DMS153 (cell line): ENCODE results near the gene IFI16.
"Not testable (repeated sequence)": the region's sequence is repeated elsewhere in the genome, so short reads cannot be mapped to it uniquely, and the experiment has no call there.

Experiments
- DNase-seq: peaks from one replicate; lab custom pipeline; 2025; lab: John Stamatoyannopoulos, UW

Gene IFI16

DNA sequence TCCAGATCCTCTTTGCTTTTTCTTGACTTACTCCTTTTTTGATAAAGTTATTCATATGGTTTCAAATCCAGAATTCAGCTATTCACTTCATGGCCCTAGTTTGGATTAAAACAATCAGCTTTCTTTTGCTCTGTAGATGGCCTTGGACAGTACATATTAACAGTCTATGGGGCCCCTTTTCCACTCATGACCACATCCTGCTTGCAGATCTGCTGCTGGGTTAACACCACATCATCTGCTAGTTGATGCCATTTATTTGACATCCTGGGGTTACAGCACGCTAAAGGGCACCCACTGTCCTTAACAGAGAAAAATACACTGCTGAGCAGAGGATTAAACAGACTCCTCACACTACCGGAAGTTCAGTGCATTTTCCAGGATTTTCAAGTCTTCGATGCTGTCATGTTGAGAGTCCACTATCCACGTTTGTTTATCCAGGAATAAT is 941 bp upstream of the IFI16 start:
- no peak for DNase-seq

DNA sequence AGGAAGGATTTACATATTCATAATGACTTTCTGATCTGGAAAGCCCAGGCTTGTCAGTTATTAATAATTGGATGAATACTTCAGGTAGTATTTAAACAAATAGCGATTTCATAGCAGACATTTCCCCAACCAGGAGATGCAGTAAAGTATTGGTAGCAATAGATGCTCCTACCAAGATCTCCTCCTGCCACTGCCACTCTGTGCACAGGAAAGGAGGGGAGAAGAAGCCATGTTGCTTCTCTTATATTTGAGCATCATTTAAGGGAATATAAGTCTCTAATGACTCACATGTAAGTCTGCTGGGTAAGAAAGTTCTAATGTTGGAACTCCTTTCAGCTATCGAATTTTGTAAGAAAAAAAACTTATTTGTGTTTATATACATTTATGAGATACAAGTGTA is 420 bp upstream of the IFI16 start:
- no peak for DNase-seq

DNA sequence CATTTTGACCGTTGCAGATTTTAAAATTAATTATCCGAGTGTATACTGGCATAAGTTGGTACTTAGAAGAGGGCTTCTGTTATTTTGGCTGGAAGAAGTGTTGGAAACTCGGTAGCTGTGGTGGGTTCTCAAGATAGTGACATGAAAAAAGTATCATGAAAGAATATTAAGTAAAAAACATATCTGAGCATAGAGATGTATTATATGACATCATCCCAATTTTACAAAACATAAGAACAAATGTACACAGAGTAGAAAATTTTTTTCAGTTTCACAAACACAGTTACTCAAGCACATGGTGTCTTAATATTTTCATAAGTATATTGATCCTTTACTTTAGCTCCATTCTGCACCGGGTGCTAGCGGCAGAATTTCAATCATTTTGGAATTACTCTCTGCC is 684 bp downstream of the IFI16 start:
- no peak for DNase-seq

DNA sequence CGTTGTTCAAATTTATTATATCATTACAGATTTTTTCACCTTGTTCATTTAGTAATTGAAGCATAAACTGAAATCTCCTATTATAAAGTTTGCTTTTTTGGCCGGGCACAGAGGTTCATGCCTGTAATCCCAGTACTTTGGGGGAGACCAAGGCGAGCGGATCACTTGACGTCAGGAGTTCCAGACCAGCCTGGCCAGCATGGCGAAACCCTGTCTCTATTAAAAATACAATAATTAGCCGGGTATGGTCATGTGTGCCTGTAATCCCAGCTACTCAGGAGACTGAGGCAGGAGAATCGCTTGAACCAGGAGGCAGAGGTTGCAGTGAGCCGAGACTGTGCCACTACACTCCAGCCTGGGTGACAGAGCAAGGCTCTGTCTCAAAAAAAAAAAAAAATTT is 1.3 kb downstream of the IFI16 start:
- not testable (repeated sequence) for DNase-seq

DNA sequence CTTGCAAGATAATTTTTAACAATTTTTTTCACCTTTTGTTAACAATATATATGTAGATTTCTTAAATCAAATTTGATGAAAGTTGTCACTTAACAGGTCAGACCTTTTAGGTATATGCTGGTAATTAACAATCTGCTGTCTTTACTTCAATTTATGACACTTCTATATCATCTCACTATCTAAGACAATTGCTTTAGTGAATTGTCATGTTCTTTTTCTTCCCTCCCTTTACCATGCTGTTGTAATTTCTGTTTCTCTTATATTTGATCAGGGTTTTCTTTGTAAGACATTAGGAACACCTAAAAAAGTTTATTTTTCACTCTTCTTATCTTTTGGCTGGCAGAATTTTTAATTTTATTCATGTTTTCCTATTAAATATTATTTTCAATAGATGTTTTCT is 2.0 kb downstream of the IFI16 start:
- no peak for DNase-seq

DNA sequence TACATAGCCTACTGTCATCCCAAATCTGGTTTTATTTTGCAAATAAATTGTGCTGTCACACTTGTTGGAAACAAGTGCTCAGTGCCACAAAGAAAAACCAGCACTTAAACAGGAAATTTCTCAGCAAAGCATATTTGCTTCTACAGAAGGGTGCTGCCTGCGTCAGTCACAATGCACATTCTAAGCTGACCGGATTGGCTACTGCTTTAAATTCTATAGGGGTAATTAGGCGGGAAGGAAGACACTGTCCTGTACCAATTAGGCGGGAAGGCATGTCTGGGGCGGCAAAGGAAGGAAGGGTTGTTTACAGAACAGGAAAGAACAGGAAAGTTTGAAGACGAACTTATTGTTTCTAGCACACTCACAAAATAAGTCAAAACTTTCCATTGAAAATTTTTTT is 2.8 kb downstream of the IFI16 start:
- peak; percentile 37 for DNase-seq

DNA sequence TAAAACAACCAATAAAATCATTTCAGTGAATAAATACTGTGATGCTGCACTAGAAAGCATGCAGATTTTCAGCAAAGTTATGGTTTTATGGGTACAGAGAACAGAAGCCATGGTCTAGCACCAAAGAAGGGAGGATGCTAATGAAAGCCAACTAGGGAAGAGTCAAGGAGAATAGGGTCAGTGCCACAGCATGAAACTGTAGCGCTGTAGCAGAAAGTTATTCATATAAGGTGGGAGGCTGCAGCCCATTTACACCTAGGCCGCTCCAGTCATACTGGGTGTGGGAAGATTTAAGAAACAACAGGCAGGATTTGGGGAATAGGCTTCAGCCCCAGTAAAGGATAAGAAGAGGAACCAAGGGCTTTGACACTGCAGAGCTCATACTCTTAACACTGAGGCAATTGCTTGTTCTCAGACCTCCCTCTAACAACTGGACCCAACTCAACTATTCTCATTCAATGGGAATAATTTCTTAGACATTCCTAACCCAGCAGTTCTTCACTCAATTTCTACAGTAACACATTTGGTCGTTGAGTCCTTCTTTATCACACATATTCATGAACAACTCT is 4.4 kb downstream of the IFI16 start:
- no peak for DNase-seq

DNA sequence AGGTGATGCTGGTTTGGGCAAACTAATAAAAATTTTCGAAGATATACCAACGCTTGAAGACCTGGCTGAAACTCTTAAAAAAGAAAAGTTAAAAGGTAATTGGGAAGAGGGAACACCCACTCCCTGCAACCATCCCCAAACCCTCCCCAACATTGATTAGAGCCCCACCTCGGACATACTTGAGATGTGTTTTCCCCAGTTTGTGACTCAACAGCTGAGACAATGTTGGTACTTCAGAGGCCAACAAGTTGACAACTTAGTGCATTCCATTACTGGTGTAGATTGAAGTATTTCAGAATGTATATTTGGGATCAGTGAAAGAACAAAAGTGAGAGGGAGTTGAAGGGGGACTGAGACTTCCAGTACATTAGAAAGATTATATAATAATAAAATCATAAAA is 5.1 kb downstream of the IFI16 start:
- DNase-seq: no peak

DNA sequence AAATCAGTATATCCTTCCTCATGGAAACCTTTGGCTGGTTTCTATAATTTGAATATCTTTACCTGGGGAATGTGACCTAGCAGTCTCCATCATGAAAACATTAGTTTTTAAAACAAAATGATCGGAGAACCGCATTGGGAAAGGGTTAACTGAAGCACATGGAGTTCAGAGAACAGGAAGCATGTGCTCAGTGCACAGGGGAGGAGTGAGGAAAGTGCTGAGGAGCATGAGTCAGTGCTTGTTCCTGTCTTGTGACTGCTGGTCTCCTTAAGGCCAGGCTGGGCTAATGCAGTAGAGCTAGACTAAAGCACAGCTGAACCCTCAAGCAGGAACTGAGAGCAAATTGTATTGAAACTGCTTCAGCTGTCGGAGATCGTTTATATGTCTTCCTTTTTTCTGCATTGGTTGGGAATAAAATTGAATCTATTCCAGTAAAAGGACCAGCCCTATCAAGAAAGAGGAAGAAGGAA is 5.8 kb downstream of the IFI16 start:
- no peak for DNase-seq

DNA sequence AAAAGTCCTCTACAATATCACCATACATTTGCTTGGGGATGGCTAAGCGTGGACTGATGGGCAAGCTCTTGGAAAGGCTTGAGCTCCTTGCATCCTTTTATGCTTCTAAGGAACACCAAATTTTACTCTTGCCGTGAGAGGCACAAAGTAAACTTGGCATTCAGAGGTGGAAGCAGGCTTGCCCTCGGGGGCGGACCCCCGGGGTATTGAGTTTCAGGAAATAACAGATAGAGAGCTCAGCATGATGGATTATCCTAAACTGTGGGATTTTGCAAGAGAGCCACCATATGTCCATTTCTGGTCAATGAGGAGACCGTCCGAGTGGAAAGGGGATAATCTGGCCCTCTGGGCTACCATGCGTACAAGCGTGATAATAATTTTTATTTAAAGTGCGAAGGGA is 14.0 kb downstream of the IFI16 start:
- no peak for DNase-seq

DNA sequence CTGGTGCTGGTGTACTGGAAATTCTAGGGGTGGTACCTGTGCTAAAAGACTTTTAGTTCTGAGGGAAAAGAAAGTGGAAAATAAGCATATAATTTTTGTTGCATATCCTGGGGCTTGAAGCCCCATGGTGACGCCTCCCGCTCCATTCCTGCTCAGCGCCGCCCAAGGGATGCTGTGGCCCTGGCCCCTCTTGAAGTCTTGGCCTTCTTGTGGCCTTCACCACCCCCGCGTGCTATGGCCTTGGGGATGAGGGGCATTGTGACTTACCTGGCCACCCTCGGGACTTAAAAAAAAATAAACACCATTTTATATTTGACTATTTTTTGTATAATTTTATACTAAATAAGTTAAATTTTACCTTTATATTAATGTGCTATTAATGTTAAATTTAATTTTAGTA is 15.3 kb downstream of the IFI16 start:
- no peak for DNase-seq

DNA sequence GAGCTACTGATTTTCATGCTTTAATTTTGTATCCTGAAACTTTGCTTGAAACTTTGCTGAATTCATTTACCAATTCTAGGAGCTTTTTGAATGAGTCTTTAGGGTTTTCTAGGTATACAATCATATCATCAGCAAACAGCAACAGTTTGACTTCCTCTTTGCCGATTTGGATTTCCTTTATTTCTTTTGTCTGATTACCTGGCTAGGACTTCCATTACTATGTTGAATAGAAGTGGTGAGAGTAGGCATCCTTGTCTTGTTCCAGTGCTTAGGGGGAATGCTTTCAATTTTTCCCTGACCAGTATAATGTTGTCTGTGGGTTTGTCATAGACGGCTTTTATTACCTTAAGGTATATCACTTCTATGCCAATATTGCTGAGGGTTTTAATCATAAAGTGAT is 17.1 kb downstream of the IFI16 start:
- DNase-seq: not testable (repeated sequence)

DNA sequence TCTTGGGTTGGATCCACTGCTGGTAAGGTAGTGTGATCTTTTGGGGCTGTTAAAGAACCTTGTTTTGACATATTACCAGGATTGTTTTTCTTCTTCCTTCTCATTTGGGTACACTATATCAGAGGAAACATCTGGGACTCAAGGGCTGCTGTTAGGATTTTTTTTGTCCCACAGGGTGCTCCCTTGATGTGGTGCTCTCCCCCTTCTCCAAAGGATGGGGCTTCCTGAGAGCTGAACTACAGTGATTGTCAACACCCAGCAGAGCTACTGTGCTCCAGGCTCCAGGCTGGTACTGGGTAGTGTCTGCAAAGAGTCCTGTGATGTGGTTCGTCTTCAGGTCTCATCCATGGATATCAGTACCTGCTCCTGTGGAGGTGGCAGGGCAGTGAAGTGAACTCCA is 20.6 kb downstream of the IFI16 start:
- no peak for DNase-seq

DNA sequence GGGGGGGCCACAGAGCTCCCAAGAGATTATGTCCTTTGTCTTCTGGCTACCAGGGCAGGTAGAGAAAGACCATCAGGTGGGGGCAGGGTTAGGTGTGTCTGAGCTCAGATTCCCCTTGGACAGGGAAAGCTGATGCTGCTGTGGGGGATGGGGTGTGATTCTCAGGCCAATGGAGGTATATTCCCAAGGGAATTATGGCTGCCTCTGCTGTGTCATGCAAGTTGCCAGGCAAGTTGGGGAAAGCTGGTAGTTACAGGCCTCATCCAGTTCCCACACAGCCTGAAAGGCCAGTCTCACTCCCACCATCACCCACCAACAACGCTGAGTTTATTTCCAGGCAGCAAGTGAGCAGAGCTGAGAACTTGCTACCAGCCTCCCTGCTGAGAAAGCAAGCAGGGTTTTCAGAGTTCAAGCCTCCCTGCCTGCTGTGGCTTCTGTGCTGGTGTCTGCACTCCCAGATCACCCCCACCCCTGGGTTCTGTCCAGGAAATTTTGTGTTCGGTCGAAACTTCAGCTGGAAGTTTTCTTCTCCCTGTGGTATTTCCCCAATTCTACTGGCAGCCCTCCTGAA is 21.3 kb downstream of the IFI16 start:
- DNase-seq: peak; percentile 50

DNA sequence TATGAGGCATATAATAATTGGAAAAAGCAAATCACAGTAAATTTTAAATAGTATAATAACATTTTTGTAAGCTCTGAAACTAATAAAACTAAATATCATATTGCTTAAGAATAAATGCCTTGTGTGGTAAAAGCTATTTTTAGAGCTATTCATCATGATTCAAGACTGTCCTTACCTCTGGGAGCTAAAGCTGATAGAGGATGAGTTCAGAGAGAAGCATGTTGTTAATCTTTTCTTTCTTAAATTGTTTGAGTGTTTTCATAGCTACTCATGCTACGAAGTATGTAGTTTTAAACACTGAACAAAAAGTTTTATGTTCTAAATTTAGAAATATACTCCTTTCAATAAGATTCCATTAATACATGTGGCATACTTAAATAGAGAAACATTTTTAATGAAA is 30.5 kb downstream of the IFI16 start:
- DNase-seq: no peak

DNA sequence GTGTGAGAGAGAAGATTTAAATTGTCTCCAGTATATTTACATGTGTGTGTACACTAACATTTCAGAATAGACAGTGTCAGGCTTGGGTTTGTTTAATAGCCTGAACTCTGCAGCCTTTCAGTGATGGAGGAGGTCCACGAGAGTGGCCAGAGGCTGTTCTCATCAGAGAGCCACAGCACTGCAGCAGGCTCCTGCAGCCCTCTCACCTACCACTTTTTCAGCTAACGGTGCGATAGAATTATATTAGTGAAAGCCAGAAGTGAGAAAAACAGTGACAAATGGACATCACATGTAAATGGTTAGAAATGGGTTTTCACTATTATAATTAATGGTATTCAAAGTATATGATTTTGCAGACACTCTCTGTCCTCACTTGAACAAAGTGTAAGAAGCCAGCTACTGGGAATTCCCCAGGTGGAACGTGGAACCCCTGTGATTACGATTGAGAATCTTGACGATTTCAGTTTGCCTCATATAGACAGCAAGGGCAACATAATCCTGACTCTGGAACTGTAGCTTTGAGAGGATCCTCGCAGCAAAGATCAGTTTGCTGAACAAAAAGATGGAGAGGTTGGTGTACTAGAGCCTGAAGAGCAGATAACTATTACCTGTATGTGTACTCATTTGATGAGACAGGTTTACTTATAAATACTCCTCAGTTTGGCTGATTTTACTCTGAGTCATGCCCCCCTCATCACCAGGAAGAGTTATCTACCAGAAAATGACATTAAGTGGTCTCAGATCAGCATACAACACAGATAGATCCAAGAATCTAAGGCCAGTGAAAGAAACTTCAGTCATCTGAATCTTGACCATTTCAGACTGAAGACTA is 31.4 kb downstream of the IFI16 start:
- no peak for DNase-seq

DNA sequence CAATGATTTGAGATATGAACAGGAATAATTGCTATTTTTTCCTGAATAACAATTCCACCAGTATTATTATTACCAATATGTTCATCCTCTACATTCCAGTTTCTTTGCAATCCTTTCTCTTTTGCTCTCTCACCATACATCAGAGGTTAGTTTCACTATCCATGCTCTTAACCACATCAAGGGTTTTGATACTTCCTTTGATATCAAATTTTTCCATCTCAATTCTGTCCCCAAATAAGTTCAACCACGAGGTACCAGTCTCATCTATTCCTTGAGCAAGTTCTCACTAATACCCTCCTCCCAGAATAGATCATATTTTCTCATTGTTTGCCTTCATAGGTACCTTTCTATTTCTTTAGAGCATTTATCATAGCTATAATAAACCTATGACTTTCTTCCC is 36.8 kb downstream of the IFI16 start:
- DNase-seq: not testable (repeated sequence)

DNA sequence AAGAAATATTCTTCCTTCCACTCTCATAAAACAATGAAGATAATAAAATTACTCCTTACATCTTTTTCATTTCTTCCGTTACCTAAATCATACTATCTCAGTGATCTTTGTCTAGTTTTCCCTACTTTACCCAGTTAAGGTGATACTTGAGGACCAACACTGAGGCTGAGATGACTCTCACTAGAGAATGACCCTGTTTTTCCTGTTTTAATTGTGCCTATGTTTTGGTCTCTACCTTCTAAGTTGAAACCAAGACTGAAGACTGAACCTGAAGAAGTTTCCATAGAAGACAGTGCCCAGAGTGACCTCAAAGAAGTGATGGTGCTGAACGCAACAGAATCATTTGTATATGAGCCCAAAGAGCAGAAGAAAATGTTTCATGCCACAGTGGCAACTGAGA is 41.7 kb downstream of the IFI16 start:
- DNase-seq: no peak

DNA sequence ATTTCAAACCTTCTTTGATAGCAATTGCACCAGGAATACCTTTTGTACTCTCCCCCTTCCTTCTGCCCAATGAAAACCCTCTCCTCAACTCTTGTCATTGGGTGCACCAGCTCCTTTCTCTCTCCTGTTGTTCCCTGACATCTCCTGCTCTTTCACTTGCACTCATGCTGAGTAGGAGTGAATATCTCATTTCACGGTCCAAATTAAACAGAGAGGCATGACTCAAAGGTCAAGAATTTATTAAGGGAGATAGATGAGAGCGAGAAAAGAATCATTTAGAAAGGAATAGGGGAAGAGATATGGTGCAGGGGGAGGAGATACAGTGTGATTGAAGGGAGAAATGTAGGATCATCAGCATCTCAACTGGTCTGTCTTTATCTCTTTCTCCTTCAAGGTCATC is 44.7 kb downstream of the IFI16 start:
- DNase-seq: no peak

DNA sequence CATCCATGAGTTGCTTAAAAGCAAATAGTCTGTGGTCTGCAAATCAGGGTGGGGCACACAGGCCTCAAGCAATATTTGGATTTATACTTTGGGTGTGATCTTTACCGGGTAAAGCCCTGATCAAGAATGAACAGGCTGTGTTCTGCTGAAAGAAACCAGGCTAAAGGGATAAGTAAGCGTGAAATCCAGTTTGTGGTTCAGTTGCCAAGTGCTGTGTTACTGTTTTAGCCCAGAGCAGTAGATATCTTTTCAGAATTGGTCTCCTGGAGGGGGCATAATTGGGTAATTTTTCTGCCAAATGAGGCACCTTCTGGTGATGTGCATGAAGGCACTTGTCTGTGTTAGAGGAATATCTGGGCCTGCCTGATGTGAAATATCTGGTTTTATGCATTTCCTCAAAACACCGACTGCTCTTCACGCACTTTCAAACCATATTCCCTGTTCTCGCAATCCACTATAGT is 45.5 kb downstream of the IFI16 start:
- DNase-seq: no peak

DNA sequence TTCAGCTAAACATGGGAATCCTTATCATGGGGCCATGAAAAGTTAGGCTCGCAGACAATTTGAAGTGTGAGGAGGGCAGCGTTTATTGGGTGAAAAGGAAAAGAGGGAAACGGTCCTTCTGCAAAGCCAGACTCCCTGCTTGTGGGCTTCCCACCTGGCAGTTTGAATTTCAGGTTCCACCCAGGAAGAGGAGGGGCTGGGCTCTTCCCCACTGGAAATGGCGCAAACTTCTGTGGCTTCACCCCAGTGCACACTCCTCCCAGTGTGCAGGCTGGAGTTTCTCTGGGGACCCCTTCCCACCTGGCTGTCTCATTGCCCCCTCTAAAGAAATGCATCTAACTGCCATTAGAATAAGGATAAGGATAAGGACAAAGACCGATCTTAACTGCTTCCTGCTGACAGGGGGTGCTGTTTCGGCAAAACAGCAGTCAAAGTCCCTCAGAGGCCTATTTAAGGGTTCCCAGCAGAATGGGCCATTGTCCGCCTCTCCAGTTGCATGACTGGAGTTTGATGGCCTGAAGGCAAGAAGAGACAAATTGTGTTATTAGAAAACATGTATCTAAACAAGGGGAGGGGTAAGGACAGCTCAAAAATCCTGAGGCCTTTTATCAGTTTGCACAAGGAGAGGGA is 46.5 kb downstream of the IFI16 start:
- no peak for DNase-seq

DNA sequence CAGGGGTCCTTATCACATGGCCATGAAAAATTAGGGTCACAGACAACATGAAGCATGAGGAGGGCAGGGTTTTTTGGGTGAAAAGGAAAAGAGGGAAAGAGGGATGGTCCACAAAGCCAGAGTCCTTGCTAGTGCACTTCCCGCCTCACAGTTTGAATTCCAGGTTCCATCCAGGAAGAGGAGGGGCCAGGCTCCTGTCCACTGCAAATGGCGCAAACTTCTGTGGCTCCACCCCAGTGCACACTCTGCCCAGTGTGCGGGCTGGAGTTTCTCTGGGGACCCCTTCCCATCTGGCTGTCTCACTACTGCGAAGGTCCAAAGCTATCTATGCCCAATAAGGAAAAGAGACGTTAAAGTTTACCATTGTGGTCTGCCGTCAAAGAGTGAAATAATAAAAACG is 49.0 kb downstream of the IFI16 start:
- DNase-seq: no peak

DNA sequence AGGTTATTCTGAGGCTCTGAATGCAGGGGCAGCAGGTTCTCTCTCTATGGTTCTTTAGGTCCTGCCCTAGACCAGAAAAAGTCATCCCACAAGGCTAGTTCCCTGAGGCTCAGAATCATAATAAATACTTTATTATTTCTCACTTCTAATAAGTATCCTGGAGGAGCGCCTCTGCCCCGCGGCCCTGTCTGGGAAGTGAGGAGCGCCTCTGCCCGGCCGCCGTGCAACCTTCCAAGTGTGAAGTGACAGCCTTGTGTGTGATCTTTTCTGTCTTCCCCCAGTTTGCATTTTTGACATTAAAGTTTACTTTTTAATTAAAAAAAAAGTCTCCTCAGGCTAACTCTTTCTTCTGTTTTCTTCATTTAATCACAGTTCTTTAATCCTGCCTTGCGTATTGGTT is 55.4 kb downstream of the IFI16 start:
- DNase-seq: no peak
